Astrocyte (in vitro differentiated cells and primary cell): ENCODE results near the gene VEPH1. TPM values are rescaled to one million over a fixed set of nuclear protein-coding genes. Genes with fewer than 3 reads are reported as not detected.

Source experiments
- DNase-seq: peaks from one replicate; pipeline ENCODE4 v3.0.0-alpha.2; 2010; ENCODE audit warnings: low read depth
- FAIRE-seq: peaks from 2 replicates; lab custom pipeline; 2011; peaks lifted over from hg19 to GRCh38; lab: Jason Lieb, UNC
- H2AFZ ChIP-seq: 2 replicates; pipeline ENCODE4 v1.6.0; 2012; ENCODE audit warnings: low read depth, low read length, inconsistent platforms
- H3K27ac ChIP-seq: 2 replicates; pipeline ENCODE4 v1.5.1; 2011; ENCODE audit warnings: low read depth, low read length, inconsistent platforms
- H3K27me3 ChIP-seq: 2 replicates; pipeline ENCODE4 v1.6.0; 2011; ENCODE audit warnings: low read length, inconsistent platforms; ENCODE audit not compliant: insufficient read depth
- H3K36me3 ChIP-seq: 2 replicates; pipeline ENCODE4 v1.5.1; 2011; ENCODE audit warnings: low read length, inconsistent platforms; ENCODE audit not compliant: insufficient read depth
- H3K4me1 ChIP-seq: 2 replicates; pipeline ENCODE4 v1.5.1; 2011; ENCODE audit warnings: low read length, inconsistent platforms; ENCODE audit not compliant: insufficient read depth
- H3K4me2 ChIP-seq: 2 replicates; pipeline ENCODE4 v1.6.0; 2012; ENCODE audit warnings: low read length, inconsistent platforms
- H3K4me3 ChIP-seq: 2 replicates; pipeline ENCODE4 v1.5.1; 2011; ENCODE audit warnings: low read depth, mild to moderate bottlenecking, low read length, inconsistent platforms; ENCODE audit not compliant: insufficient read depth
- H3K79me2 ChIP-seq: 2 replicates; pipeline ENCODE4 v1.6.0; 2012; ENCODE audit warnings: mild to moderate bottlenecking, low read length, inconsistent platforms; ENCODE audit not compliant: insufficient read depth
- H3K9ac ChIP-seq: 2 replicates; pipeline ENCODE4 v1.6.0; 2012; ENCODE audit warnings: mild to moderate bottlenecking, low read length, inconsistent platforms
- H3K9me3 ChIP-seq: 2 replicates; pipeline ENCODE4 v1.5.1; 2012; ENCODE audit warnings: low read depth, mild to moderate bottlenecking, low read length, inconsistent platforms; ENCODE audit not compliant: insufficient read depth
- H4K20me1 ChIP-seq: 2 replicates; pipeline ENCODE4 v1.6.0; 2012; ENCODE audit warnings: low read length, inconsistent platforms; ENCODE audit not compliant: insufficient read depth
- H3K27ac Mint-ChIP-seq: one replicate; pipeline ENCODE4 v1.8.0; 2021; ENCODE audit warnings: mild to moderate bottlenecking, mixed read lengths; ENCODE audit not compliant: unreplicated experiment
- H3K27me3 Mint-ChIP-seq: one replicate; pipeline ENCODE4 v1.8.0; 2021; ENCODE audit warnings: low read depth, mixed read lengths; ENCODE audit not compliant: unreplicated experiment
- H3K36me3 Mint-ChIP-seq: one replicate; pipeline ENCODE4 v1.8.0; 2021; ENCODE audit warnings: low read depth, mixed read lengths; ENCODE audit not compliant: unreplicated experiment
- H3K4me1 Mint-ChIP-seq: one replicate; pipeline ENCODE4 v1.8.0; 2021; ENCODE audit warnings: low read depth, mixed read lengths; ENCODE audit not compliant: unreplicated experiment
- H3K4me3 Mint-ChIP-seq: one replicate; pipeline ENCODE4 v1.8.0; 2021; ENCODE audit warnings: mild to moderate bottlenecking, moderate library complexity, mixed read lengths; ENCODE audit not compliant: unreplicated experiment
- H3K9me3 Mint-ChIP-seq: one replicate; pipeline ENCODE4 v1.8.0; 2021; ENCODE audit warnings: mild to moderate bottlenecking, mixed read lengths; ENCODE audit not compliant: unreplicated experiment
- EZH2 ChIP-seq: IDR thresholded peaks from 2 replicates; pipeline ENCODE4 v1.6.1; 2012; ENCODE audit warnings: mild to moderate bottlenecking, low read length, inconsistent platforms; ENCODE audit not compliant: insufficient read depth
- total RNA-seq: library from RNA; stranded (reverse); gene quantifications from 2 replicates; pipeline ENCODE4 v1.2.1, GENCODE V29; 2021
- TF ChIP-seq, protein P1 (sequence below): IDR thresholded peaks from 2 replicates; pipeline ENCODE4 v1.5.1; 2011; ENCODE audit warnings: low read depth, mild to moderate bottlenecking, inconsistent platforms, low read length, moderate library complexity; ENCODE audit not compliant: insufficient read depth

Gene VEPH1
- total RNA-seq, 1 donor from 2014 or later: 9.4 TPM

DNA sequence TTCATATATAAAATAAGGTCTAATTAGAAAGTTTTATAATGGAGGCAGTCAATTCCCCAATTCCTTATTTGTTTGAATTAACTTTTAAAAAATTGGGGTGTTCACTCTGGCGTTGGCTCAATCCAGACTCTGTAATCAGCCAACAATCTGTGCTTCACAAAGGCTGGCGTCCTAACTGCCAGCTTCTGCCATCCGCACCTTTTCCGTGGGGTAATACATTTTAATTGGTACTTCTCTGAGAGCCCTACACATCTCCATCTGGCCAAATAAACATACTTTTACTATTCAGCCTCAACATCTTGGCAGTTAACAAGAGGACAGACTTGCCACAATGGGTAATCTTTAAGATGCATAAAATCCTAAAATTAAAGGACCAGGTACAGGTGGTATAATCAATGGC, 218.1 kb downstream of the VEPH1 start:
- Histone ChIP-seq H3K9ac (no peak overlapping the region), H3K9me3 (no peaks in the 10 kb centered on the region), H3K27ac (no peak overlapping the region), H4K20me1 (no peaks in the 10 kb centered on the region), H3K4me1 (peaks cover 3% of the 10 kb centered on the region), H3K4me2 (no peak overlapping the region), H3K79me2 (no peaks in the 10 kb centered on the region), H3K4me3 (no peak overlapping the region), H3K36me3 (no peaks in the 10 kb centered on the region), H3K27me3 (no peaks in the 10 kb centered on the region), H2AFZ (no peak overlapping the region)
- Mint-ChIP-seq H3K4me3 (no peak overlapping the region), H3K9me3 (no peaks in the 10 kb centered on the region), H3K27me3 (no peaks in the 10 kb centered on the region), H3K4me1 (peaks cover 7% of the 10 kb centered on the region), H3K36me3 (no peaks in the 10 kb centered on the region), H3K27ac (no peak overlapping the region)
- FAIRE-seq: no peak
- no peak for TF ChIP-seq EZH2
- DNase-seq: no peak

- FAIRE-seq (no peak), DNase-seq (no peak)
- Histone ChIP-seq H3K4me3 (no peak overlapping the region), H4K20me1 (no peaks in the 10 kb centered on the region), H3K4me2 (no peak overlapping the region), H3K9me3 (no peaks in the 10 kb centered on the region), H2AFZ (no peak overlapping the region), H3K4me1 (peaks cover 3% of the 10 kb centered on the region), H3K36me3 (no peaks in the 10 kb centered on the region), H3K27ac (no peak overlapping the region), H3K79me2 (no peaks in the 10 kb centered on the region), H3K9ac (no peak overlapping the region), H3K27me3 (no peaks in the 10 kb centered on the region)
- Mint-ChIP-seq H3K27ac (no peak overlapping the region), H3K4me1 (peaks cover 7% of the 10 kb centered on the region), H3K36me3 (no peaks in the 10 kb centered on the region), H3K27me3 (no peaks in the 10 kb centered on the region), H3K4me3 (no peak overlapping the region), H3K9me3 (no peaks in the 10 kb centered on the region)
- no peak for TF ChIP-seq EZH2
- TF ChIP-seq, protein P1, sequence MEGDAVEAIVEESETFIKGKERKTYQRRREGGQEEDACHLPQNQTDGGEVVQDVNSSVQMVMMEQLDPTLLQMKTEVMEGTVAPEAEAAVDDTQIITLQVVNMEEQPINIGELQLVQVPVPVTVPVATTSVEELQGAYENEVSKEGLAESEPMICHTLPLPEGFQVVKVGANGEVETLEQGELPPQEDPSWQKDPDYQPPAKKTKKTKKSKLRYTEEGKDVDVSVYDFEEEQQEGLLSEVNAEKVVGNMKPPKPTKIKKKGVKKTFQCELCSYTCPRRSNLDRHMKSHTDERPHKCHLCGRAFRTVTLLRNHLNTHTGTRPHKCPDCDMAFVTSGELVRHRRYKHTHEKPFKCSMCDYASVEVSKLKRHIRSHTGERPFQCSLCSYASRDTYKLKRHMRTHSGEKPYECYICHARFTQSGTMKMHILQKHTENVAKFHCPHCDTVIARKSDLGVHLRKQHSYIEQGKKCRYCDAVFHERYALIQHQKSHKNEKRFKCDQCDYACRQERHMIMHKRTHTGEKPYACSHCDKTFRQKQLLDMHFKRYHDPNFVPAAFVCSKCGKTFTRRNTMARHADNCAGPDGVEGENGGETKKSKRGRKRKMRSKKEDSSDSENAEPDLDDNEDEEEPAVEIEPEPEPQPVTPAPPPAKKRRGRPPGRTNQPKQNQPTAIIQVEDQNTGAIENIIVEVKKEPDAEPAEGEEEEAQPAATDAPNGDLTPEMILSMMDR: no peak
These were observed 218.5 kb downstream of the VEPH1 start for GRCh38 chr3:157284688-157285087.

DNA sequence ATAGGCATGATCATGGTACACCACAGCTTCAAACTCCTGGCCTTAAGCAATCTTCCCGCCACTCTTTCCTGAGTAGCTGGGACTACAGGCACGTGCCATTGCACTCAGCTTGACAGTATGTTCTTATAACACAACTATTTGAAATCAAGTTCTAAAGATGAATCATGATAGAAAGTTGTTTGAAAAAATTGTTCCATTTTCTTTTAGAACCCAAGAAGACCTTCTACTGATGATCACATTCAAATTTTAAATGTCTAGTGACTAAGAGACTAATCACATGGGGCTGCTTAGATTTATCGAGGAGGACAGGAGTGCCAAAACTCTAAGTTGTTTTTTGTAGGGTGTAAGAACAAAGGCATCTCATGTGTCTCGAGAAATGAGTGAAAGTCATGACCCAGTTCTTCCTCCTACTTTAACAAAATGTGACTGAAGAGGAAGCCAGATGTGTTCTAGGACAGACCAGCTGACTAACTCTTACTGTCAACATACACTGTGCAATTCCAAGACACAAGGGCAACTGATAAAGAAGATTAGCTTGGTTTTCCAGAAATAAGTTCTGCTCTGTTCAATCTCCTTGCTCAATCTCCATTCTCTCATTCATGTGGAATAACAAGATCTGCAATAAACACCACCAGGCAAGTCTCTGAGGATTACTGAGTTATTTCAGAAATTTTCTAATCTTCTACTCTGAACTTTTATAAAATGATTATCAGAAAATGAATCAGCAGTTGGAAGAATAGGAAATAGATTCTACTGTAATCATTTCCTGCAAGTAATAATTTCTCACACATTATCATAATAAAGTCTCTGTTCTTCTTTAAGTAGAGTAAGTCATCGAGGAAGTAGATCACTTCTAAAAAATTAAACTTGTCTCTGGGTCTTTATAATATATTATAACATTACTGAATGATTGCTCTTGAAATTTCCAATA, 220.7 kb downstream of the VEPH1 start:
- peak overlapping the region; percentile 14 for H3K9ac ChIP-seq
- DNase-seq (peak; percentile 89), FAIRE-seq (peak; percentile 99)
- peak overlapping the region; percentile 27 for H3K4me2 ChIP-seq
- H3K36me3 ChIP-seq: no peaks in the 10 kb centered on the region
- Mint-ChIP-seq H3K4me1 (peaks cover 7% of the 10 kb centered on the region), H3K4me3 (no peak overlapping the region), H3K27me3 (no peaks in the 10 kb centered on the region), H3K27ac (peak overlapping the region; percentile 22), H3K36me3 (no peaks in the 10 kb centered on the region), H3K9me3 (no peaks in the 10 kb centered on the region)
- H3K9me3 ChIP-seq: no peaks in the 10 kb centered on the region
- H2AFZ ChIP-seq: no peak overlapping the region
- peak overlapping the region; percentile 64 for H3K27ac ChIP-seq
- no peak for TF ChIP-seq EZH2
- TF ChIP-seq, protein P1: no peak
- no peaks in the 10 kb centered on the region for H3K79me2 ChIP-seq
- peaks cover 3% of the 10 kb centered on the region for H3K4me1 ChIP-seq
- H3K4me3 ChIP-seq: no peak overlapping the region
- no peaks in the 10 kb centered on the region for H4K20me1 ChIP-seq
- no peaks in the 10 kb centered on the region for H3K27me3 ChIP-seq
